HG03196 (cell line): ENCODE results near the gene SH2D3C.

Experiments
- ATAC-seq: cut with Tn5 transposase; IDR thresholded peaks from one replicate; pipeline ENCODE4 v1.9.1; 2021; ENCODE audit not compliant: unreplicated experiment

The SH2D3C gene

GRCh38 chr9:127742435-127743088 is 35.9 kb downstream of the SH2D3C start:
- no peak for ATAC-seq

DNA sequence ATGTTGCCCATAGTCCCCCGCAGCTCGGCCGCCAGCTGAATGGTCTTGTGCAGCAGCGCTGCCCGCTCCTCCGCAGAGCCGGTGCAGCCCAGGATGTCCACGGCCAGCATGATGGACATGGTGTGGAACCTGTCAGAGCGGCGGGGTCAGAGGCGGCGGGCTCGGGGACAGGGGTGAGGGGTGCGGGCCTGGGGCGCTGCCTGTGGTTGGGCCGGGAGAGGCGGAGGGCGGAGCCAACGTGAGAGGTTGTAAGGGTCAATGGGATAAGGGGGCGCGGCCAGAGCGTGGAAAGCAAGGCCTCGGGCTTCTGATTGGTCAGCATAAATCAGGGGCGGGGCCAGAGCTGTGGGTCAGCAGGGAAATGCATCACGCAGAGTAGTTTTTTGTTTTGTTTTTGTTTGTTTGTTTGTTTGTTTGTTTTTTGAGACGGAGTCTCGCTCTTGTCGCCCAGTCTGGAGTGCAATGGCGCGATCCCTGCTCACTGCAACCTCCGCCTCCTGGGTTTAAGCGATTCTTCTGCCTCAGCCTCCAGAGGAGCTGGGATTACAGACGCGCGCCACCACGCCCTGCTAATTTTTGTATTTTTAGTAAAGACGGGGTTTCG is 36.5 kb downstream of the SH2D3C start:
- ATAC-seq, result no peak

DNA sequence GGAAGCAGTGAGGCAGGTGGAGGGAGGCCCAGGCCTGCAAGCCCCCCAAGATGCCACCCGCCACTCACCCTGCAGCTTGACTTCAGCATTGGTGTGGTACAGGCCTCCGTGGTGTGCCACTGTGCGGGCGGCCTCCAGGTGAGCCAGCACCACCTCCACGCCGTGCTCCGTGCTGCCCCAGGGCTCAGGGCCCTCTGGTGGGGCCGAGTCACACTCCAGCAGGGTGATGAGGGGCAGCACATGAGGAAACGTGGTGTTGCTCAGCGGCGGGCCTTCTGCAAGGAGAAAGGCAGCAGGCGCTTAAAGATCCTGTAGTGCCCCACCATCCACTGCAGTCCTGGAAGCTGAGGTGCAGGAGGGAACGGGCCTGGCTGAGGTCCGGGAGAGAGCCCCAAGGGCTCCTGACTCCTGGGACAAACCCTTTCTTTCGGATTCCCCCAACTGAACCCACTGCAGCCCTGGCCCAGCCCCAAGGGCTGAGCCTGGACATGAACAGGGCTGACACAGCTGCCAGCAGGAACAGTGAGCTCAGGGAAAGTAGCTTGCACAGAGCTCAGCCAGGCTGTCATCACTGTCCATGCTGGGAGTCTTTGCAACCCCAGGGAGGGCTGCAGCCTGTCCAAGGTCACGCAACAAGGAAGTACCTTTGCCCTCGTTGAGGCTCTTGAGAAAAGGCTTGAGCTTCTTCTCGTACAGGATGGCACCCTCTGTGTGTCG is 38.7 kb downstream of the SH2D3C start:
- ATAC-seq, result no peak

GRCh38 chr9:127738666-127739065 is 39.8 kb downstream of the SH2D3C start:
- no peak for ATAC-seq

DNA sequence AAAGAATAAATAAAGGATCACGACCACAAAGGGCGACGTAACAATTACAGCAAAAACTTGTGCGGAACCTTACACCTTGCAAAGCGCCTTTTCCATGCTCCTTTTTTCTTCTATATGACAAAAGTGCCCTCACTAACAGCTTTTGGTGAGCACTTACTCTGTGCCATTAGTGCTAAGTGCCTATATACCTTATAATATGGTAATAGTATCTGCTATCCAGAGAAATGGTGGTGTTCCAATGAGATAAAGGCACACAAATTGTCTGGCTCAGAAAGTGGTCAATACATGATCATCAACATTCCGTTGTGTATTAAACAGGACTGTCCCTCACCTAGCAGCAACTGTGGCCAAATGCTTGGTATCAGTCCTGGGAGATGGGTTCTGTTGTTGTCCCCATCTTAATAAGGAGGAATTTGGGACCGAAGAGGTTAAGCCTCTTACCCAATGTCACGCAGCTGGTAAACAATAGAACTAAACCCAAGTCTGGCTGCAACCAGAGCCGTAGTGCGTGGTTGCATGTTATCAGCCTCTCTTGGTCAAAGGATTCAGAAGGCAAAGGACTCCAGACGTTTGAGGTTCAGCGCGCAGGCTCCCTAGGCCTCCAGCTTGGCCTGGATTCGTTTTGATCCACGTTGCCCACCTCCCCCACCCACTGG is 42.8 kb downstream of the SH2D3C start:
- no peak for ATAC-seq

DNA sequence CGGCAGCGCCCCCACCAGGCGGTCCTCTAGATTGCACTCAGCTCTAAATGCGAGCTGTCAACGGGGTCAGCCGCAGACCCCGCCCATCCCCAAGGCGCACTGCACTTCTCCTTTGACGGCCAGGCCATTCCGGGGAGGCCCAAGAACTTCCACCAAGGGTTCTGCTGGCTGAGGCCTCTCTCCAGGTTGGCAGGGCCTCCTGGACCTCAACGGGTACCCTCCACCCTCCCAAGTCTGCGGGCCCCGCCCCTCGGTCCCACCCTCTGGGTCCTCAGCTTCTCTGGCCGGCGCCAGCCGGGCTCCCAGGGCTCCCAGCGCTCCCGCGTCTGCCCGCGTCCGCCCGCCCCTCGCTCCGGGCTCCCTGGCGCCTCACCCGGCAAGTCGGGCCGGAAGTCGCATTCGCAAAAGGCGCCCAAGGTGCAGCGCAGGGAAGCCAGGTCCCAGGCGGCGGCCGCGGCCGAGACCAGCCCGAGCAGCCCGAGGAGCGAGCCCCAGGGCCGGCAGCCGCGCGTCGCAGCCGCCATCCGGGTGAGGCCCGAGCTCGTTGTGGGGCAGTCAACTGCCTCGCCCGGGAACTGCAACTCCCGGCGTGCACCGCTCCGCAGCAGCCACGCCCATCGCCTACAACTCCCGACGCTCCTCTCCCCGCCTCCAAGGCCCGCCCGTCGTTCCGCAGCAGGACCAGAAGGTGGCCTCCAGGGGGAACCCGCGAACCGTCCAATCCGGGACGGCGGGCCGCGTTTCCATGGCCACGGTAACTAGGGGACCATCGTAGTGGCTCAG is 43.5 kb downstream of the SH2D3C start, which contains the start of gene TOR2A:
Gene TOR2A (minus strand): TSS at position 548 of the 783 bp plus-strand sequence. CDS start 24 bp downstream, at position 524.
- ATAC-seq, result peak; percentile 84

DNA sequence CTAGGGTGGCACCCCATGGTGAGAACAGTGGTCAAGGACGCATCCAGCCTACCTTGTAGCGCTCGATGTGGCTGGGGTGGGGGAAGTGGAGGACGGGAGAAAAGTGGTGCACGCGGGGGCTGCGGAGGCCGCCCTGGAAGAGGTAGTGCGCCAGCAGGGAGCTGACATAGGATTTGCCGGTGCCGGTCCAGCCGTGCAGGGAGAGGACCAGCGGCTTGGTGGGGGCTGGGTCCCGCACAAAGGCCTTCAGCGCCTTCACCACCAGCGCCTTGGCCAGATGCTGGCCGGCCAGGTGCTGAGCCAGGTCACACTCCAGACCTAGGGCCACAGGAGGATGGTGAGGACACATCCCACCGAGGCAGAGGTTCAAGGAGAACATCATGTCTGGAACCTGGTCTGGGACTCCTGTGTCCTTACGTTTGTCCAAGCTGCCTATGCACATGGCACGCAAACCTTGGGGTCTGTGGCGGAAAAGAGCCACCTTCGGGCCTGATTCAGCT is 44.2 kb downstream of the SH2D3C start:
- no peak for ATAC-seq

DNA sequence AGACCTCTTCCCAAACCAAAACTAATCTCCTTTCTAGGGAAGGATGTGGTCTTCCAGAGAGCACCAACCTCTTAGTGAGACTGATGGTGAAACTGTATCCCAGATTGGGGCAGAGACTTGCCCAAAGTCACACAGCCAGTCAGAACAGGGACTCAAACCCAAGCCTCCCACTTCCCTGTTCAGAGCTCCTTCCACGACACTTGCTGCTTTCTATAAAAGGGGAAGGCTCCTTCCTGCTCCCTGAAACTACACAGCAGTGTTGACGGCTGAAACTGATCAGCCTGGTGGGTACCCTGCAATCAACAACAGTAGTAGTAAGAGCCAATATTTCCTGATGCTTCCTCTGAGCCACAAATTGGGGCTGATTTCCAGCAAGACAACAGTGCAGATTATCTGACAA is 44.9 kb downstream of the SH2D3C start:
- ATAC-seq, result no peak

DNA sequence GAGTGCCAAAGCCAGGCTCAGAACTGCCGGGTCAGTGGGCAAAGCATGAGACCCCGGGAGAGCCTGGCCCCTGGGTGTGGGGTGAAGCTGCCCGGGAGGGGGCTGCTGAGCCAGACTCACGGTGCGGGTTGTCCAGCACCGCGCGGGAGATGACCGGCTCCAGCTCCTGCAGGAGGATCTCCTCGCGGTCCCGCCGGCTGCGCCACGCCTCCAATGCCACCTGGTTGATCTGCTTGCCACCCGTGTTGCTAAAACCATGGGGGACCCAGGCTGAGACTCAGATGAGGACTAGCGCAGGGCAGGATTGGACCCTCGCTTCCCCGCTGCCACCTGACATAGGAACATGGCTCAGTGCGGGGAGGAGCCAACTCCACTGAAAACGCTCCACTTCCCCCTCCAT is 46.0 kb downstream of the SH2D3C start:
- ATAC-seq, result no peak

- no peak for ATAC-seq
These were observed 46.5 kb downstream of the SH2D3C start for GRCh38 chr9:127731938-127732337.

DNA sequence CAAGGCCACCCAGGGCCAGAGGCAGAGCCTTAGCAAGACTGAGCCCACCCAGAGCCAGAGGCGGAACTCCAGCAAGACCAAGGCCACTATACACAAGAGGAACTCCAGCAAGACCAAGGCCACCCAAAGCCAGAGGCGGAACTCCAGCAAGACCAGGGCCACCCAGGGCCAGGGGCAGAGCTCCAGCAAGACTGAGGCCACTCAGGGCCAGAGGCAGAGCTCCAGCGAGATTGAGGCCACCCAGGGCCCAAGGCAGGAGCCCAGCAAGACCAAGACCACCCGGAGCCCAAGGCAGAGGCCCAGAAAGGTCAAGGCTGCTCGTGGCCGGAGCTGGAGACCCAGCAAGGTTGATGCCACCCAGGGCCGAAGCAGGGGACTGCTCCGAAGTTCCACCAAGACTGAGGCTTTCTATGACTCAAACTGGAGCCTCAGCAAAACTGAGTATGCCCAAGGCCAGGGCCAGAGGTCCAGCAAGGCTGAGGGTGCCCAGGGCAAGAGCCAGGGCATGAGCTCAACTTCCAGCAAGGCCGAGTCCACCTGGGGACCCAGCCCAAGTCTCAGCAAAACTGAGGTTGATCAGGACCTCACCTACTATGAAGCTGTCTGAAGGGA is 47.6 kb downstream of the SH2D3C start:
- no peak for ATAC-seq

DNA sequence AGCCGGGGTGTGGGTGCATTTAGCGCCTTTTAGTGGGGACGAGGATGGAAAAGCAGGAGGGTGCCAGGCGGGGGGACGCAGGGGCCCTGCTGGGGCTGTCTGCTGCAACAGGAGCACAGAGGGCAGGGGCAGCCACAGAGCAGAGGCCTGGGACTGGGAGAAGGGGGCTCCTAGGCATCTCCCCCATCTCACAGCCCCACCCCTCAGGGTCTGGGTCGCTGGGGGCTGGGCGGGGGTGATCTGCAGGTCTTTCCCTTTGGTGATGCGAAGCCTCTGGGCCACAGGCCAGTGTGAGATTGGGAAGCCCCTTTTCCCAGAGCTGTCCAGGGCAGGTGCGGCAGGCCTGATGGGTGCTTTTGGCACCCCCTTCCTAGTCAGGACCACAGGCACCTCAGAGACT is 48.2 kb downstream of the SH2D3C start:
- no peak for ATAC-seq

GRCh38 chr9:127729522-127730256 is 48.8 kb downstream of the SH2D3C start:
- ATAC-seq, result no peak

- ATAC-seq, result no peak
These were observed 49.7 kb downstream of the SH2D3C start for GRCh38 chr9:127728808-127729207.

- ATAC-seq, result no peak
These were observed 51.6 kb downstream of the SH2D3C start for GRCh38 chr9:127726871-127727270.

GRCh38 chr9:127724012-127724411 is 54.5 kb downstream of the SH2D3C start:
- no peak for ATAC-seq

GRCh38 chr9:127723444-127723843 is 55.0 kb downstream of the SH2D3C start:
- ATAC-seq, result no peak

- no peak for ATAC-seq
These were observed 55.5 kb downstream of the SH2D3C start for GRCh38 chr9:127723013-127723412.

GRCh38 chr9:127722055-127722745 is 56.3 kb downstream of the SH2D3C start:
- ATAC-seq, result no peak
